ENCODE results near the gene HSPA4.

Gene HSPA4

GRCh38 chr5:133106343-133106742, 54.5 kb downstream of the HSPA4 start:
- no peak for DNase-seq (ENCODE audit: low read depth)

GRCh38 chr5:133106761-133107572, 55.2 kb downstream of the HSPA4 start:
- DNase-seq (ENCODE audit: low read depth) = no peak

- no peak for DNase-seq (ENCODE audit: low read depth)
These were observed 56.7 kb downstream of the HSPA4 start for GRCh38 chr5:133108481-133108921.

GRCh38 chr5:133109655-133110483, 58.1 kb downstream of the HSPA4 start:
- DNase-seq (ENCODE audit: low read depth) = no peak

- DNase-seq (ENCODE audit: low read depth) = no peak
These were observed 58.9 kb downstream of the HSPA4 start for GRCh38 chr5:133110709-133111108.

GRCh38 chr5:133111299-133111698, 59.5 kb downstream of the HSPA4 start:
- DNase-seq (ENCODE audit: low read depth) = peak; percentile 19

- no peak for DNase-seq (ENCODE audit: low read depth)
These were observed 60.3 kb downstream of the HSPA4 start for GRCh38 chr5:133112026-133112660.

- DNase-seq (ENCODE audit: low read depth) = no peak
These were observed 61.7 kb downstream of the HSPA4 start for GRCh38 chr5:133113331-133114061.

- no peak for DNase-seq (ENCODE audit: low read depth)
These were observed 62.5 kb downstream of the HSPA4 start for GRCh38 chr5:133114166-133114932.

GRCh38 chr5:133114933-133115310, 63.1 kb downstream of the HSPA4 start:
- no peak for DNase-seq (ENCODE audit: low read depth)

GRCh38 chr5:133116601-133117000, 64.8 kb downstream of the HSPA4 start:
- no peak for DNase-seq (ENCODE audit: low read depth)

GRCh38 chr5:133117166-133117911, 65.5 kb downstream of the HSPA4 start:
- no peak for DNase-seq (ENCODE audit: low read depth)

GRCh38 chr5:133117912-133118445, 66.2 kb downstream of the HSPA4 start:
- no peak for DNase-seq (ENCODE audit: low read depth)

GRCh38 chr5:133118741-133119140, 66.9 kb downstream of the HSPA4 start:
- DNase-seq (ENCODE audit: low read depth) = no peak

GRCh38 chr5:133119233-133119711, 67.5 kb downstream of the HSPA4 start:
- DNase-seq (ENCODE audit: low read depth) = no peak

- DNase-seq (ENCODE audit: low read depth) = no peak
These were observed 68.4 kb downstream of the HSPA4 start for GRCh38 chr5:133120156-133120750.

- no peak for DNase-seq (ENCODE audit: low read depth)
These were observed 69.3 kb downstream of the HSPA4 start for GRCh38 chr5:133121080-133121479.

GRCh38 chr5:133121611-133122150, 69.9 kb downstream of the HSPA4 start:
- no peak for DNase-seq (ENCODE audit: low read depth)

- DNase-seq (ENCODE audit: low read depth) = no peak
These were observed 70.9 kb downstream of the HSPA4 start for GRCh38 chr5:133122711-133123110.

Data from HS-27A (cell line).